Upper lobe of left lung (tissue), 6 donors: Measurements from ENCODE around the gene PHF23. TPM values are rescaled to one million over a fixed set of nuclear protein-coding genes. Genes with fewer than 3 reads are reported as not detected.

ENCODE experiments used
- ATAC-seq, 2 donors: fragments of 200-7000 bp; cut with Tn5 transposase; one replicate each; pipeline ENCODE4 v1.9.1; 2022; ENCODE audit warnings: mild to moderate bottlenecking in 2 of 2, moderate library complexity in 2 of 2; ENCODE audit not compliant: low FRiP score in 2 of 2
- DNase-seq, 2 donors: peaks; one replicate each; pipeline ENCODE4 v3.0.0-alpha.2; 2019 to 2020
- H3K27ac ChIP-seq, 4 donors: fragments of 200-600 bp; sonication (generic); one replicate each; pipeline ENCODE4 v1.5.1; 2016 to 2019
- H3K27me3 ChIP-seq, 4 donors: fragments of 200-600 bp; sonication (generic); one replicate each; pipeline ENCODE4 v1.5.1; 2017 to 2019
- H3K36me3 ChIP-seq, 4 donors: fragments of 200-600 bp; sonication (generic); one replicate each; pipeline ENCODE4 v1.5.1; 2016 to 2019
- H3K4me1 ChIP-seq, 4 donors: fragments of 200-600 bp; sonication (generic); one replicate each; pipeline ENCODE4 v1.5.1; 2018 to 2019
- H3K4me3 ChIP-seq, 4 donors: fragments of 200-600 bp; sonication (generic); one replicate each; pipeline ENCODE4 v1.5.1; 2017 to 2019; ENCODE audit warnings: mild to moderate bottlenecking in 2 of 4, moderate library complexity in 1 of 4
- H3K9me3 ChIP-seq, 4 donors: fragments of 200-600 bp; sonication (generic); one replicate each; pipeline ENCODE4 v1.5.1; 2018 to 2019
- CTCF ChIP-seq, 6 experiments: fragments of 450-650 bp in 4 of 6; fragments of 200-600 bp in 2 of 6; sonication (generic) in 2 of 6; IDR thresholded peaks; one replicate each; pipeline ENCODE4 v1.5.1; 2016 to 2019; ENCODE audit warnings: antibody characterized with exemption in 6 of 6
- EP300 ChIP-seq, 4 donors: sonication (generic); formaldehyde crosslinking; IDR thresholded peaks; one replicate each; pipeline ENCODE4 v1.5.1; 2017; ENCODE audit warnings: antibody characterized with exemption in 4 of 4, control low read depth in 2 of 4
- POLR2A ChIP-seq, 4 donors: fragments of 450-650 bp; IDR thresholded peaks; one replicate each; pipeline ENCODE4 v1.5.1; 2016 to 2017; ENCODE audit warnings: antibody characterized with exemption in 4 of 4, mild to moderate bottlenecking in 2 of 4
- POLR2AphosphoS5 ChIP-seq, 2 donors: sonication (generic); formaldehyde crosslinking; IDR thresholded peaks; one replicate each; pipeline ENCODE4 v1.5.1; 2017; ENCODE audit warnings: antibody characterized with exemption in 2 of 2
- WGBS, 2 donors: methylation state at CpG; one replicate each; pipeline ENCODE4 v1.1.5; 2017 to 2018; 5-methylcytosine and 5-hydroxymethylcytosine counted together
- total RNA-seq, 6 donors: library from RNA; depleted of rRNA in 4 of 6; stranded (reverse); fragments of >200 nt in 4 of 6; gene quantifications; one replicate each; pipeline versions ENCODE4 v1.1.0 to v1.2.1, GENCODE V29; 2016 to 2021
- donor health status: DM: no; HTN: no; CAD: no; lungs with moderate emphysema.
- donor health status: DM: no; HTN: yes; CAD: no; lungs with severe emphysema.

PHF23 gene
- total RNA-seq, 6 donors from 2014 or later = 25.4 to 54.5 (median 31.2) TPM

- ATAC-seq (no peak), DNase-seq (no peak)
- TF ChIP-seq POLR2AphosphoS5 (IDR thresholded peaks at IDR 0.05) (no peak), CTCF (IDR thresholded peaks at IDR 0.05) (no peak), EP300 (IDR thresholded peaks at IDR 0.05) (no peak), POLR2A (IDR thresholded peaks at IDR 0.05) (no peak)
- H3K27me3 ChIP-seq = no peaks in the 10 kb centered on the region
- peak overlapping the region; percentile 95 to 100 (median 97) for H3K27ac ChIP-seq
- no peaks in the 10 kb centered on the region for H3K9me3 ChIP-seq
- peaks cover 8 to 34% (median 29%) of the 10 kb centered on the region in 4 donors for H3K36me3 ChIP-seq
- 21 to 23% methylated on average over 9 to 12 of the region's 12 CpGs for WGBS, 2 donors
- H3K4me3 ChIP-seq = peak overlapping the region in 3 of 4 donors; percentile 93 to 98 (median 96)
- peaks cover 51 to 74% (median 61%) of the 10 kb centered on the region in 4 donors for H3K4me1 ChIP-seq
These were observed 19.9 kb downstream of the PHF23 start for GRCh38 chr17:7219229-7219811.

DNA sequence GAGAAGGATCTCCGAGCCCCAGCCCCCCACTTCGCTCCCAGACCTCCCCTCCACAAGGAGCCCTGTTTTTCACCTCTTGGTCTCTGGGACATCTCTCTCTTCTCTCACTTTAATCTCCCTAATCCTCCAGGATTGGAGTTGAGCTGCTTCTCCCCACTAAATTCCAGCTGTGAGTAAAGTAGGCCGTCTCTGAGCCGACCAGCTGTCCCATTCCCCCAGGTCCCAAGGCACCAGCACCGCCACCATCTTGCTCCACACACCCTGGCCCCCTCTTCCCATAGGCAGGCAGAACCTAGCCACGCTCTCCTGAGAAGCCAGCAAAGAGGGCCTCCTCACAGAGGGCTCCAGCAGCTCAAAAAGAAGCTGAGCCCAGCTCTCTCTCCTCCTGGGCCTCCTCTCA, 20.5 kb downstream of the PHF23 start:
- DNase-seq = no peak
- H3K4me3 ChIP-seq = no peak overlapping the region
- 76 to 91% methylated on average over 6 of the region's 6 CpGs for WGBS, 2 donors
- H3K4me1 ChIP-seq = peaks cover 55 to 79% (median 65%) of the 10 kb centered on the region in 4 donors
- H3K36me3 ChIP-seq = peaks cover 3 to 28% (median 24%) of the 10 kb centered on the region in 4 donors
- no peaks in the 10 kb centered on the region for H3K9me3 ChIP-seq
- no peaks in the 10 kb centered on the region for H3K27me3 ChIP-seq
- peak overlapping the region in 2 of 4 donors; percentile 99 to 100 for H3K27ac ChIP-seq
- TF ChIP-seq POLR2AphosphoS5 (IDR thresholded peaks at IDR 0.05) (no peak), CTCF (IDR thresholded peaks at IDR 0.05) (no peak), EP300 (IDR thresholded peaks at IDR 0.05) (no peak), POLR2A (IDR thresholded peaks at IDR 0.05) (no peak)
- no peak for ATAC-seq

DNA sequence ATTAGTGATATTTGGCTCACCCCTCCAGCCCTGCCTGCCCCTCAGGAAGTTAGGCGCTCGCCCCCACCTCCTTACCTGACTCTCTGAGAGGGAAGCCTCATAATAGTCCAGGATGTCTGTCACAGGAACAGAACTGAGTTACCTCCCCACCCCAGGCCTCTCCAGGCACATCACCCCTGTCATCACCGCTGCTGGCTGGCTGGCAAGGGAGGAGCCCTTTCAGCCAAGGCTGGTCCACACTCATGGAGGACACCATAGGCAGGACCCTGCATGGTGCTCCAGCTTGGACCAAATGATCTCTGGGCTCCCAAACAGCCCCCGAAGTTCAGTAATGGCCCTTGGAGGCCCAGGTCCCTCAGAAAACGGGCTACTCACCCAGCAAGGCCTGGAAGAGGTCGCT, 21.1 kb downstream of the PHF23 start:
- Histone ChIP-seq H3K4me3 (peak overlapping the region in 2 of 4 donors; percentile 46 to 60), H3K27me3 (no peaks in the 10 kb centered on the region), H3K27ac (peak overlapping the region; percentile 47 to 100 (median 82)), H3K4me1 (peaks cover 59 to 84% (median 66%) of the 10 kb centered on the region in 4 donors), H3K9me3 (no peaks in the 10 kb centered on the region), H3K36me3 (peaks cover 0 to 23% (median 18%) of the 10 kb centered on the region in 4 donors)
- ATAC-seq (no peak), DNase-seq (no peak)
- no peak for TF ChIP-seq EP300 (IDR thresholded peaks at IDR 0.05)
- TF ChIP-seq POLR2A (IDR thresholded peaks at IDR 0.05) = no peak
- no peak for TF ChIP-seq CTCF (IDR thresholded peaks at IDR 0.05)
- no peak for TF ChIP-seq POLR2AphosphoS5 (IDR thresholded peaks at IDR 0.05)
- 65 to 77% methylated on average over 6 of the region's 6 CpGs for WGBS, 2 donors

DNA sequence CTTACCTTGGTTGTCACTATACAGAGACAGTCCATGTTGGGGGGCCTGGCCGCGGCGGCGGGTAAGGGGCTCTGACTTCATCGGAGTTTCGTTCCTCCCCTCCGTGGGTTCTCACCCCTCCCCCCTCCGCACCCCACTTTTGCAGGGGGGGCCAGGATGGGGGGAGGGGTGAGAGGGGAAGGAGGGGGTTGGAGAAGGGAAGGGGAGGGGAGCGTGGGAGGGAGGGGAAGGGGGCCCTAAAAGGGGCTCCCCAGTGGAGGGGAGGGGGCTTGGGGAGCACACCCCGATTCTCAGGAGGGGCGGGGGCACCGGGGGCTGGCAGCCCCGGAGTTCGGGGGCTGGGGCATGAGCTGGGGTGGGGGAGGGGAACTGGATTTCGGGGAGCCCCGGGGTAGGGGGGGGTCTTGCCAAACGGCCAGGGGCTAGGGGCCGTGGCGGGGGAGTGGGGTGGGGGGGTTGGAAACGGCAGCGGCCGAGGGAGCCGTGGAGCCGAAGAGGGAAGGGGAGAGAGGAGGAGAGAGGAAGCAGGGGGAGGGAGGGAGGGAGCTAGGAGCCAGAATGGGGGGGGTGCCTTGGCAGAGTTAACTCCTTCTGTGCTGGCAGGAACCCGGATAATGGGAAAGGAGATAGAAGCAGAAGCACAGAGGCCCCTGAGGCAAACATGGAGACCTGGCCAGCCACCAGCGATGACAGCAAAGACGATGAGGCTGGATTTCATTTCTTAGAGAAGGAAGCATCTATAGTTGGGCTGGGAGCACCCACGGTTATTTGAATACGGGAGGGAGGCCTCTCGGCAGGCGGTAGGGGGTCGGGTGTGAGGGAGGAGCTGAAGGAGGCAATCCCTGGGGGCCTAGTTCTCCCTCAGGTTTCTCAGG, 21.9 kb downstream of the PHF23 start:
- Histone ChIP-seq H3K27me3 (no peaks in the 10 kb centered on the region), H3K9me3 (no peaks in the 10 kb centered on the region), H3K4me3 (peak overlapping the region; percentile 45 to 60 (median 48)), H3K36me3 (peaks cover 0 to 14% (median 10%) of the 10 kb centered on the region in 4 donors), H3K4me1 (peaks cover 59 to 82% (median 66%) of the 10 kb centered on the region in 4 donors), H3K27ac (peak overlapping the region; percentile 47 to 100 (median 82))
- DNase-seq = peak; percentile 42 to 82
- TF ChIP-seq EP300 (IDR thresholded peaks at IDR 0.05) = no peak
- TF ChIP-seq POLR2A (IDR thresholded peaks at IDR 0.05) = no peak
- TF ChIP-seq CTCF (IDR thresholded peaks at IDR 0.05) = no peak
- no peak for TF ChIP-seq POLR2AphosphoS5 (IDR thresholded peaks at IDR 0.05)
- no peak for ATAC-seq
- 1 to 7% methylated on average over 17 to 22 of the region's 32 CpGs for WGBS, 2 donors
